NCI-H1092 treated with DMSO at 0.1 percent for 48 hours (cell line): ENCODE results near the gene AP1M2.
"Not testable (repeated sequence)": the region's sequence is repeated elsewhere in the genome, so short reads cannot be mapped to it uniquely, and the experiment has no call there.

Experiments
- DNase-seq: peaks from one replicate; lab custom pipeline; 2025; lab: John Stamatoyannopoulos, UW

Gene AP1M2

DNA sequence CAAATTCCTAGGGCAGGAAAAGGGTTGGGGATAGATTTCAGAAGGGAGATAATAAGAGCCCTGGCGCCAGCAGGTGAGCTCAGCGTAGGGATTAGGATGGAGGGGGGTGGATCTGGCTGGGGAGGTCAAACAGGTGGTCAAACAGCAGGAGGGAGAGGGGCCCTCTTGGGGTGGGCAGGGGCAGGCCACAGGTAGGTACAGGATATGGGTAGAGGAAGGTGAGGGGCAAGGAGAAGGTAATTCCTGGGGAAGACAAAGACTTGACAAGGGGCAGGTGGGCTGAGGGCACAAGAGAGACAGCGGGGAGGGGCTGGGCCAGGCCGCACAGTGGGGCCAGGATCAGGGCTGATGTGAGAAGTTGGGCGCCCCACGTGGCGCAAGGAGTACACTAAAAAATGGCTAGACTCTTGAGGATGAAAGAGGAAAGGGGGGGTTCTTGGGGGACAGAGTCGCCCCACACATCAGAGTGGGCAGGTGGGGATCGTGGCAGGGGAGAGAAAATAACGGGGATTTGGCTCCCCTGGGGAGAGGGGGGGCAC lies 22.0 kb downstream of the AP1M2 start:
- peak; percentile 30 for DNase-seq

DNA sequence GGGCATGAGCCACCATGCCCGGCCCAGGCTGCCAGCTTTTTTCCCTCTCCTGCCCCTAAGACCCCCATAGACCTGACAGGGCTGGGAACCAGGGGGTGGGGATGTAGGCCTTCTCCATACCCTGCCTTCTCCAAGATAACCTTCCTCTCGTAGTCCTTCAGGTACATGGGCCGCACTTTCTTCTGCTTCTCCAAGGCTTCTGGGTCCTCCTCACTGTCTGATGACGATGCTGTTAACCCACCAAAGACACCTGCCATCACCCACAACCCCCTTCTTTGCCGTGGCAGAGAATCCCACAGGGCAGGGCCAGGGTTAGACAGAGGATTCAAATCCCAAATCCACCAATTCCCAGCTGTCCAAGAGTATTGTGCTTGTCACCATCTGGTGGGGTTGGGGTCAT lies 24.5 kb downstream of the AP1M2 start:
- no peak for DNase-seq

DNA sequence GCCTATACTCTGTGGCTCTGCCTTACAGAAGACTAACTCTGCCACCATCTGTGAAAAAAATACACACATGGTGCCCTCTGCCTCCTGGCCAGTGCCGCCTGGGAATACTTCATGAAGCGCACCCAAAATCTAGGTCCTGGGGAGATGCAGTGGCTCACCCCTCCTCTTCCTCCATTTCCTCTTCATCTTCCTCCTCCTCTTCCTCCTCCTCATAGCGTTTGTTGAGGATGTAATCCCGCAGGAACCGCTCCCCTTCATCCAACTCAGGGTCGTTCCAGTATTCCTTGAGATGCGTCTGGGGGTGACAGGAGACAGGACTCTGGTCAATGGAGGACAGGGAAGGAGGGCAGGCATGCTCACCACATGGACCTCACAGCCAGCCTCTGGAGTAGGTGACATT lies 27.0 kb downstream of the AP1M2 start:
- DNase-seq = no peak

DNA sequence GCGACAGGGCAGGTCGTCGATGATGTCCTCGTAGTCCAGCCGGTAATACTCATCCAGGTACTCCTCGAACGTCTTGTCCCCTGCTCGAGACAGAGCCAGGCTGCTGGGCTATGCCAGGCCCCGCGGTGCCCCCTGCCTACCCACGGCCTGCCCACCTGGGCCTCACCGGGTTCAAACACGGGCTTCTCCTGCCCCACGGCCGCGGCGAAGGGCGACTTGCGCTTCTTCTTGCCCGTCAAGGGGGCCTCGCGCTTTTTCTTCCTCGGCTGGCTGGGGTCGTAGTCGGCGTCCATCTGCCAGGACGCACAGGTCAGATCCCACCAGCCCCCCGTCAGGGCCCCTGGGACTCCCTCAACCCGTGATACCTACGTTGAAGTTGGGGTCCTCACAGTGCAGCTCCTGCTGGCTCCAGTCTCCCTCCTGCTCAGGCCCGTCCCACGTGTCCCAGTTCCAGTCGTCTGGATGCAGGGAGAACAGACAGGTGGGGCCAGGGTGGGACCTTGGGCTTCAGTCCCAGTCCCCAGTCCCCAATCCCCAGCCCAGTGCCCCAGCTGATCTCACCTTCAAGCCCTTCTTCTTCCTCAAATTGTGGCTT lies 29.4 kb downstream of the AP1M2 start:
- no peak for DNase-seq

DNA sequence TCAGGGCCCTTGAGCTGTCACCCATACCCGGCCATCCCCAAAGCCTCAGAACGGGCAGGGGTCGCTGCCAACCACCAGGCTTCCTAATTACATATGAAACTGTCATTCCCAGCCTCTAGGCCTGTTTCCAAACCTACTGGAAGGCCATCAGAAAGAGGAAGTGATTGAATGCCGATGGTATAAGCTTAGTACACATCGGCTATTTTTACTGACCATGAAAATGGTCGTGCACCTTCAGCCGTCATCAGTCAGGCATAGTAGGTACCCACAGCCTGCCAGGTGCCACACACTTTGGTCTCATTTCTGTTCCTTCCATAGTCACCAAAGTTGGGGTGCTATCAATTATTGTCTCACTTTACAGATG lies 31.5 kb downstream of the AP1M2 start:
- no peak for DNase-seq

DNA sequence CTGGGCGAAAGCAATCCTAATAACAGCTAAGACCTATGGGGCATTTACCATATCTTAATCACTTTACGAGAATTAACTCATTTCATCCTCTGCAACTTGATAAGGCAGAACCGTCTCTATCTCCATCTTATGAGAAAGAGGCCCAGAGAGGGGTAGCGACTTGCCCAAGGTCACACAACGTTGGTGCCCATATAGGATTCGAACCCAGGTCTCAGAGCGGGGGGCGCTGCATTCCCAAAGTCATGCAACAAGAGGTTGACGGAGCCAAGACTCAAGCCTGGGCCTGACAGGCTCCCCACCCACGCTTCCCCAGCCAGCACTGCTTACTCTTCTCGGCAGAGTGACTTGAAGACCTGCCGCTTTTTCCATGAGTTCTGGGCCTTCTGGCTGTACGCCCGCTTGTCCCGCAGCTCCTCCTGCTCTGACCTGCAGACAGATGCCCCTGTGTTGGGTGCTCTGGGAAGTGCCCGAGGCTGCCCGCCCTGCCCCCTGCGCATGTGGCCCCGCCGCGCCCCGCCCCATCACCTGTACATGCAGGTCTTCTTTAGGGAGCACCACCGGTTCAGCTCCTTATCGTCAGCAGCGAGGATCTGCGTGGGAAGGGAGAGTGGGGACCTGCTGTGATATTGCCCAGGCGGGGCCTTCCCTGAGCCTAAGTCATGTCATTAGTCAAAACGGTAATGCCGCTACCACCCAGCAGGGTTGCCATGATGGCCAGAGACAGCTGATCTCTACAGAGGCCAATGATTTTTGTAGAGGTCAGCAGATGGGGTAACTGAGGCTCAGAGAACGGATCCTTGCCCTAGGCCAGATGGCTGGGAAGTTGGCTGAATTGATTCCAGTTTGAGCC lies 32.1 kb downstream of the AP1M2 start:
- no peak for DNase-seq

DNA sequence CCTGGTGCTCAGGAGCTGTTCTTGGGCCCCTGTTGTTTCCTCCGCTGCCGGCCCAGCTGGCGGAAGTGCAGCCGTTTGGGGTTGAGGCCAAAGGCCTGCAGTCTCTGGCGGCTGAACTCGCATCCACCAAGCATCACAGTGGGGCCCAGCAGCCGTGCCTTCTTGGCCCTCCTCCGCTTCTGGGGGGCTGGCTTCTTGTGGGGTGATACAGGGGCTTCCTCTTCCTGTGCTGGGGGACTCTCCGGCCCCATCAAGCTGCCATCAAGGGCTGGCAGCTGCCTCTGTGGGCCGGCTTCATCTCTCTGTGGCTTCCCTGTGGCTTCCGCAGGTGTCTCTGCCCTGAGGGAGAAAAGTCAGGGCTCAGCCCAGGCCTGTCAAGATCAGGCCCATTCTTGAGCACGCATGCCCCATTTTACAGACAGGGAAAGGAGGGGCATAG lies 33.1 kb downstream of the AP1M2 start:
- DNase-seq = no peak

DNA sequence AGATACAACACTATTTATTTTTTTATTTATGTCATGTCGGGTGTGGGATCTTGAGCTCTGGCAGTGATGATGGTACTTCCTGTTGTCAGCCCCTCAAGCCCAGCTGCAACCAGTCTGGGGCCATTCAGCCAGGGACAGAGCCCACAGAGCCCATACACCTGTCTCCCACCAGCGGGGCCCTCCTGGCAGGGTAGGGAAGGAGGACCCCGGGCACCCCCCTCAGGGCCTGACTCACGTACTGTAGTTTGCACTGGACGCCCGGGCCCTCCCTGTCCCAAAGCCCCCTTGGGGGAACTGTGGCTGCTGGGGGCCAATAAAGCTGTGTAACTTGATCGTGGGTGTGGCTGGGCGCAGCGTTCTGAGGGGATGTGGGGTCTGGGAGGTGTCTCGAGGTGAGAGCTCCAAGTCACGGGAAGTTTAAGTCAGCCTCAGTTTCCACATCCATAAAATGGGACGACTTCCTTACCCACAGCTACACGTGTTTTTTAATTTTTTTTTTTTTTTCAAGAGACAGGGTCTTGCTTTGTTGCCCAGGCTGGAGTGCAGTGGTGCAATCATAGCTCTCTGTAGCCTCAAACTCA lies 33.9 kb downstream of the AP1M2 start:
- DNase-seq = no peak

DNA sequence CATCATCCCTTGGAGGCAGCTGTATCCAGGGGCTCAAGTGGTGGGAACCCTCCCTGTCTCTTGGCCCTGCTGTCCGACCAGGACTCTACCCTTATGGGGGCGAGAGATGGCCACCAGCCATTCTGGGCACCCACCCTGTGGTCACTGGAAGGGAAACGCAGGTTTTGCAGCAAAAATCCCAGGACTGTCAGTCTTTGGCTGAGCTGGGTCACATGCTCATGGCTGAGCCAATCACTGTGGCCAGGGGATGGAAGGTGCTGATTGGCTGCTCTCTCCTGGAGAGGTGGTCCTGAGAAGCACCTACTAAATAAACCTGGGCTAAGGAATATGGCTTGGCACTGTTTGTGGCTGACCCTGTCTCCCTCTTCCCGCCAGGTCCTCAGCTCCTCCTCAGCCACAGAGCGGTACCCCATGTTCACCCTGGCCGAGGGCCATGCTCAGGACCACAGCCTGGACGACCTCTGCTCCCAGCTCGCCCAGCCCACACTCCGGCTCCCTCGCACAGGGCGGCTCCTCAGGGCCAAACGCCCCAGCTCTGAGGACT lies 34.5 kb downstream of the AP1M2 start:
- no peak for DNase-seq

DNA sequence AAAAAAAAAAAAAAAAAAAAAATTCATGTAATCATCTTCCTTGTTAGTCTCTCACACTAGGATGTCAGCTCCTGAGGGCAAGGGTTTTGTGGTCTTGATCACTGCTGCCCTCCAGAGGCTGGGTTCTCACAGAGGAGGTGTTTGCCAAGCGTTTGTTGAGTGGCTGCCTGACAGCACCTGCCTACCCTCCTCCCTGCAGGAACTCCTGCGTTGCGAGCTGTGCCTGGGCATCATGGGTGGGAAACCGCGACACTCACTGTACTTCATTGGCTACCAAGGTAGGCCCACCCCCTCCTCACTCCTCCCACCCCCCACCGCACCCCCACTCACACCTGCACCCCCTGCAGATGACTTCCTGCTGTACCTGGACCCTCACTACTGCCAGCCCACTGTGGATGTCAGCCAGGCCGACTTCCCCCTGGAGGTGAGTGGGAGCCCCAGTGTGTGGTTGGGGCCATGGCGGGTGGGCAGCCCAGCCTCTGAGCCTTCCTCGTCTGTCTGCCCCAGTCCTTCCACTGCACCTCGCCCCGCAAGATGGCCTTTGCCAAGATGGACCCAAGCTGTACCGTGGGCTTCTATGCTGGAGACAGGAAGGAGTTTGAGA lies 35.3 kb downstream of the AP1M2 start:
- no peak for DNase-seq

DNA sequence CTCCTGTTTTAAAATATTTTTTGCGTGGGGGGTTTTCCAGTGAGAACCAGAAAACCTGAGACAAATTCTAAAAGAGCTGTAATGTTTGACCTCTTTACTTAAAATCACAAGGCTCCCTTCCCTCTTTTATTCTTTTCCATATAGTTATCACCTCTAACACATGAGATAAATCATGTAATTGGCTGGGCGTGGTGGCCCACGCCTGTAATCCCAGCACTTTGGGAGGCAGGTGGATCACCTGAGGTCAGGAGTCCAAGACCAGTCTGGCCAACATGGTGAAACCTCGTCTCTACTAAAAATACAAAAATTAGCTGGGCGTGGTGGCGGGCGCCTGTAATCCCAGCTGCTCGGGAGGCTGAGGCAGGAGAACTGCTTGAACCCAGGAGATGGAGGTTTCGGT lies 36.1 kb downstream of the AP1M2 start:
- DNase-seq = not testable (repeated sequence)

DNA sequence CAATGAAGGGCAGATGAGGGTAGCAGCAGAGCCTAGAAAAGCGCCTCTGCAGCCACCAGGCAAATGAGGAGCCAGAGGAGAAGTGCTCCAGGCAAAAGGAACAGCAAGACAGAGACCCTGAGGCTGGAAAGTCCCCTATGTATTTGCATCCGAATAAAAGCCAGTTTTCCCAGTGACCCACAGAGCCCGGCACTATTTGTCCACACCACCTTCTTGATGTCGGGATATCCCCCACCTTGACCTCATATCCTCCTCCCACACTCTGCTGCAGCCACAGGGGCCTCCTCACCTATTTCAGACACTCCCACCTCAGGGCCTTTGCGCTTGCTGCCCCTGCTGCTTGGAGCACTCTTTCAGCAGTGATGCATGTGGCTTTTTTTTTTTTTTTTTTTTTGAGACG lies 36.8 kb downstream of the AP1M2 start:
- DNase-seq = no peak

DNA sequence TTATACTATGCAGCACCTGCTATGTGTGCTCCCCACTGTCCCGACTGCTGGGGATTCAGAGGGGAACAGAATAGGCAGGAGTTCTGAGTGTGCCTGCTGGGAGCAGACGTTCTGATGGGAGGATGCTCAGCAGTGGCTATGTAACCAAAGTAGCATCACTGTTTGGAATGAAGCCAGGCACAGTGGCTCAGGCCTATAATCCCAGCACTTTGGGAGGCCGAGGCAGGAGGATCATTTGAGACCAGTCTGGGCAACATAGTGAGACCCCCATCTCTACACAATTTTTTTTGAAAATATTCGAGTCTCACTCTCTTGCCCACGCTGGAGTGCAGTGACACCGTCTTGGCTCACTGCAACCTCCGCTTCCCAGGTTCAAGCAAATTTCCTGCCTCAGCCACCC lies 37.4 kb downstream of the AP1M2 start:
- no peak for DNase-seq

DNA sequence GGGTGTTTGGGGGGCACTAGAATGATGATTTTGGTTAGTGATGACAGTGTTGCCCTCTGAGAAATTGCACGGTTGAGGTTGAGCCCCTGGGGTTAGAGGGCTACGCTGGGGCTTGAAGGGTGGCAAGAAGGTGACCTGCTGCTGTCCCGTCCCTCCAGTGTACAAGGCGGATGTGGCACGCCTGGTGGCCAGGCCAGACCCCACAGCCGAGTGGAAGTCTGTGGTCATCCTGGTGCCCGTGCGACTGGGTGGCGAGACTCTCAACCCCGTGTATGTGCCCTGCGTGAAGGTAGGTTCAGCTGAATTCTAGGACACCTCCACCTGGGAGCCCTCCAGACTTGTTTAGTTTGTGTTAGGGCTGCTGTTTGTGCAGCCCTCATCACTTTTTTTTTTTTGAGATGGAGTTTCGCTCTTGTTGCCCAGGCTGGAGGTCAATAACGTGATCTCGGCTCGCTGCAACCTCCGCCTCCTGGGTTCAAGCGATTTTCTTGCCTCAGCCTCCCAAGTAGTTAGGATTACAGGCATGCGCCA lies 38.3 kb downstream of the AP1M2 start:
- DNase-seq = no peak

DNA sequence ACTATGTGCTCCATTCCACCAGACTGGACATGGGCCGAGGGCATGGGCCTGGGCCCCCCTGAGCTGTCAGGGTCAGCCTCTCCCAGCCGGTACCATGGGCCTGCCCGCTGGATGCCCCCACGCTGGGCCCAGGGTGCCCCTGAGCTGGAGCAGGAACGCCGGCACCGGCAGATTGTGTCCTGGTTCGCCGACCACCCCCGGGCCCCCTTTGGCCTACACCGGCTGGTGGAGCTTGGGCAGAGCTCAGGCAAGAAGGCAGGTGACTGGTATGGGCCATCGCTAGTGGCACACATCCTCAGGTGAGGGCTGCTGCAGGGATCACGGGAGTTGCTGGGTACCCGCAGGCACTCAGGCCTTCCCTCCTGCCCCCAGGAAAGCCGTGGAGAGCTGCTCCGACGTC lies 40.3 kb downstream of the AP1M2 start:
- DNase-seq = no peak

DNA sequence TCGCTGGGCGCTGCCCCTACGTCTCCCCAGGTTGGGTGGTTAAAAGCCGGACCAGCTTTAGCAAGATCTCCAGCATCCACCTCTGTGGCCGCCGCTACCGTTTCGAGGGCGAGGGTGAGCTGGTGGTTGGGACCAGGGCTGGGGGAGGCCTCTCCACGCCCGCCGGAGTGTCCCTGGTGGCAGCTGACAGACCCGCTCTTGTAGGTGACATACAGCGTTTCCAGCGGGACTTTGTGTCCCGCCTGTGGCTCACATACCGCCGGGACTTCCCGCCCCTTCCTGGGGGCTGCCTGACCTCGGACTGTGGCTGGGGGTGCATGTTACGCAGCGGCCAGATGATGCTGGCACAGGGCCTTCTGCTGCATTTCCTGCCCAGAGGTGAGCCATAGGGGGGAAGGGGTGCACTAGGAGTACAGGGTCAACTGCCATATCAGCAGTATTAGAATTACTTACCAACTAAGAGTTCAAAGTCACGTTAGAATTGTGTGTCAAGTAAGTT lies 42.3 kb downstream of the AP1M2 start:
- no peak for DNase-seq

DNA sequence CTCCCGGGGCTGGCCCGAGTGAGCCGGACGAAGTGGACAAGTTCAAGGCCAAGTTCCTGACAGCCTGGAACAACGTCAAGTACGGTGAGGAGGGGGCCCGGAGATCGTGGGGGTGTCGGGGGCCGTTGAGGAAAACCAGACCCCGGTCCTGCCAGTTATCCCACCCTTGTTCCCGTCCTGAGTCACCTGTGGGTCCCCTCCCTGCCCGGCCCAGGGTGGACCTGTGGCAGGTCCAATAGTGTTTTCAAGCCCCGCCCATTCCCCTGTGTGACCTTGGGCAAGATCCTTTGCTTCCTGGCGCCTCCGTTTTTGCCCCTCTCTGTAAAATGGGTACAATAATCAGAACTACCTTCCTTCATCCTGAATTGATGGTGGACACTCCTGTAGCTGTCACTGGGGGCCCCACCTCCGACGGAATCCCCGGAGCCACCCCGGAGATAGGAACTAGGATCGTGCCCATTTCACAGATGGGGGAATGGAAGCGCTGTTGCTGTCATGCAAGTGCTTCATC lies 42.8 kb downstream of the AP1M2 start:
- DNase-seq = no peak

DNA sequence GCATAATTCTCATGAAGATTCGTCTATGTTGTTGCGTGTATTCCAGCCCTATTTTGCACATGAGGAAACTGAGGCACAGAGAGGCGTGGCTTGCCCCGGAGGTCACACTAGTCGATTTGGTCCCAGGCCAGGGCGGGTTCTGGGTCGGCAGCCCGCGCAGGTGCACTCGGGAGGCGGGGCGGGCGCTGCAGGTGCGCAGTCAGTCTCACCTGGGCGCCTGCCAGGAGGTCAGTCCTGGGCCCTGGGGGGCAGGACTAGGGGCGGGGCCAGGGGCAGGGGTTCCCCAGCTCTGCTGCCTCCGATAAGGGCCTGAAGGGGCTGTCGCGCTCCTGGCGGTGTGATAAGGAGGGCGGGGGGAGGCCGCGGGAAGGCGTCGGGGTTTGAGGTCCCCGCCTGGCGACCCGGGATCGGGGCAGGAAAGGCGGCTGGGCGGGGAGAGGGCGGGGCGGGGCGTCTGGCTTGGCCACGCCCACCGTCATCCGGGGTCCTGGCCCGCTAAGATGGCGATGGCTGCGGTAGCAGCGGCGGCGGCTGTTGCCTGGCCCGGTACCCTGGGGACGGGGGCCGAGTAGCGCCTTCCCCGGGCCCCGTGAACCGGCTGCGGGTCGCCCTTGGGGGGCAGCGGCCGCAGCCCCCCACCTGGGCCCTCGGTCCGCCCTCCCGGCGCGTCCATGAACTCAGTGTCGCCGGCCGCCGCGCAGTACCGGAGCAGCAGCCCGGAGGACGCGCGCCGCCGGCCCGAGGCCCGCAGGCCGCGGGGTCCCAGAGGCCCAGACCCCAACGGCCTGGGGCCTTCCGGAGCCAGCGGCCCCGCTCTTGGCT lies 43.5 kb downstream of the AP1M2 start, which contains the start of gene ATG4D:
Gene ATG4D (plus strand): TSS at position 485 of the 822 bp plus-strand sequence. CDS start 187 bp downstream, at position 672.
- peak; percentile 89 for DNase-seq

DNA sequence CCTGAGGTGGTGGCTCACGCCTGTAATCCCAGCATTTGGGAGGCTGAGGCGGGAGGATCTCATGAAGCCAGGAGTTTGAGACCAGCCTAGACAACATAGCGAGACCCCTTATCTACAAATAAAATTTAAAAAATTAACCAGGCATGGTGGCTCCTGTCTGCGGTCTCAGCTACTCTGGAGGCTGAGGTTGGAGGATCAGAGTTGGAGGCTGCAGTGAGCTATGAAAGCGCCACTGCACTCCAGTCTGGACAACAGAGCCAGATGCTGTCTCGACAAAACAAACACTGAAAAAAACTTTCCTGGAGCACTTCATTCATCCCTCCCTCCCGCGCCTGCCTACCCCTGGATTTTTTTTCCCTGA lies 44.1 kb downstream of the AP1M2 start:
- DNase-seq = no peak

DNA sequence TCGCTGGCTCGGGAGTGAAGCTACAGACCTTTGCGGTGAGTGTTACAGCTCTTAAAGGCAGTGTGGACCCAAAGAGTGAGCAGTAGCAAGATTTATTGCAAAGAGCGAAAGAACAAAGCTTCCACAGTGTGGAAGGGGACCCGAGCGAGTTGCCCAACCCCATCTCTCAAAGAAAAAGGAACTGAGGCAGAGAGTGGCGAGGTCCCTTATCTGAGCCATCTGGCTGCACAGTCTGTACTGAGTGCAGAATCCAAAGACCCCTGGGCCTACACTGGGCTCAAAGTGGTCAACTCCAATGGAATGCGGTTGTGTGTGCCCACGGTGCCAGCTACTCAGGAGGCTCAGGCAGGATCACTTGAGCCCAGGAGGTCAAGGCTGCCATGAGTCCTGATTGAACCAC lies 48.1 kb downstream of the AP1M2 start:
- DNase-seq = not testable (repeated sequence)
